Measurements from ENCODE around the gene SYNGR2.
A peak's percentile ranks its signal among the peaks of the same experiment; 100 is the strongest.
"Not testable (repeated sequence)": the region's sequence is repeated elsewhere in the genome, so short reads cannot be mapped to it uniquely, and the experiment has no call there.

Gene SYNGR2

DNA sequence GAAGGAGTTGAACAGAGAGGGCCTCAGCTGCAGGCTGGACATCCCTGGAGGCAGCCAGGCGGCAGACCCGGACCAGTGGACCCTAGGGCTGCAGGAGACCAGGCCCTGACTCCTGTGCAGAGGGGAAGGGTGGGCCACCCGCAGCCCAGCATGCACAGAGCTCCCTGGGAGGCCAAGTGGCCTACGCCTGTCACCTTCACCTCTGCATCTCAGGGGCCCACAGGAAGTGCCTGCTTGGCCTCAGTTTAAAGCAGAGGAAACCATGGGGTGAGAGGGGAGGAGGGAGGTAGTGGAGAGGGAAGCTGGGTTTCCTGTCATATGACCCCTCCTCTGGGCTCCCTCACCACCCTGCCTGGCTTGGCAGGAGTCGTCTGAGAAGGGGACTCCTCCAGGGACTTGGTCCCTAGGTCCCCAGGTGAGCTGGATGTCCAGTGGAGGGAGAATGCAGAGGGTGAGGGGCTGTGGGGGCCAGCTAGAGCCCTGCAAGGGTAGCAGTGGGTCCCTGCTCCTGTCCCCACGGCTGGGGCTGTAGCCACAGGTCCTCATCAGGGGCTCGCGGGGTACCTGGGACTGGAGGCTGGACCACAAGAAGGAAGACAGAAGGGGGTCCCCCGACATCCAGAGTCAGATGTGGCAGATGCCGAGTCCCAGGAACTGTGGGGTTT is 37.8 kb upstream of the SYNGR2 start, which contains the start of gene TMC8:
Gene TMC8, plus strand, starts transcription at position 335 of the 665 bp plus-strand sequence. CDS start 818 bp downstream, outside the sequence.
- DNase-seq, result no peak

DNA sequence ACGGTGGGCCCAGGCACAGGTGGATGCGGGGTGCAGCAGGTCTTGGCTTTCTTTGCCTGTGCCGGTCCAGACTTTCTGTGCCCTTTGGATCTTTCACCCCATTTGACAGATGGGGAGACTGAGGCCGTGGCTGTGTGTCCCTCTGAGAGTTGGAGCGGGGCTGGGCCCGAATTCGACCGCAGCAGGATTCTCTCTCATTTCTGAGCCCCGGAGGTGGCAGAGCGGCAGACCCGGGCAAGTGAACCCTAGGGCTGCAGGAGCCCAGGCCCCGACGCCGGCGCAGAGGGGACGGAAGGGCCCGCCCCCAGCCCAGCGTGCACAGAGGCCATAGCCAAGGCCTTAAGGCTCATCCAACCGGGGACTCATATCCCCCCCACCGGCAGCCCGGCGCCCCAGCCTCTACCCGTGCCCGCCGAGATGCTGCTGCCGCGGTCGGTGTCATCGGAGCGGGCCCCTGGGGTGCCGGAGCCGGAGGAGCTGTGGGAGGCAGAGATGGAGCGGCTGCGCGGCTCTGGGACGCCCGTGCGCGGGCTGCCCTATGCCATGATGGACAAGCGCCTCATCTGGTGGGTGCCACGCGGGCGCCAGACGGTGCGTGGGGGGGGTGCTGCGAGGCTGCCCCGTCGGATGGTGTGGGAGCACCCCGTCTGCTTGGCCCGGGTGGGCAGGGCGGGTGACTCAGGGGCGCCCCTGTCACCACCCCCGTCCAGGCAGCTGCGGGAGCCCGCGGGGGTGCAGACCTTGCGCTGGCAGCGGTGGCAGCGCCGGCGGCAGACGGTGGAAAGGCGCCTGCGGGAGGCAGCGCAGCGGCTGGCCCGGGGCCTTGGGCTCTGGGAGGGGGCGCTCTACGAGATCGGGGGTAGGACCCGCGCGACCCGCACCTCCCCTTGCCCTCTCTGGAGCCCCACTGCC is 37.0 kb upstream of the SYNGR2 start:
- DNase-seq, result no peak

DNA sequence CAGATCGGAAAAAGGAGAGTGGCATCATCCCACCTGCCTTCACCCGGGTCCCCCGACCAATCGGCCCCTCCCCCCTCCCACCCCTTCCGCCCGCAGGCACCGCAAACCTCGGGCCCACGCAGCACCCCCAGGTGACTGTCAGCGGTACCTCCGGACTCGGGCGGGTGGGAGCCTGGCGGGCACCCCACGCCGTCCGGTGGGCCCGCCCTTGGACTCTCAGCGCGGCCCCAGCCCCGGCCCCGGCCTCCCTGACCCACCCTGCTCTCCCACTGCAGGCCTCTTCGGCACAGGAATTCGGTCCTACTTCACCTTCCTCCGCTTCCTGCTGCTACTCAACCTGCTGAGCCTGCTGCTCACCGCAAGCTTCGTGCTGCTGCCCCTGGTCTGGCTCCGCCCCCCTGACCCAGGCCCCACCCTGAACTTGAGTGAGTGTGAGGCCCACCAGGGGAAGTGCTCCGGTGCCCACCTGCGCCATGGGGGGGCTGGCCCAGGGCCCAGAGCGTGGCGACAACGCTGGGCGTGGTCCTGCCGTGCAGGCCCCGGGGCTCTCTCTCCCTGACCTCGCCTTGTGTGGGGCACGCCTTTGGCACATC is 36.2 kb upstream of the SYNGR2 start:
- no peak for DNase-seq

DNA sequence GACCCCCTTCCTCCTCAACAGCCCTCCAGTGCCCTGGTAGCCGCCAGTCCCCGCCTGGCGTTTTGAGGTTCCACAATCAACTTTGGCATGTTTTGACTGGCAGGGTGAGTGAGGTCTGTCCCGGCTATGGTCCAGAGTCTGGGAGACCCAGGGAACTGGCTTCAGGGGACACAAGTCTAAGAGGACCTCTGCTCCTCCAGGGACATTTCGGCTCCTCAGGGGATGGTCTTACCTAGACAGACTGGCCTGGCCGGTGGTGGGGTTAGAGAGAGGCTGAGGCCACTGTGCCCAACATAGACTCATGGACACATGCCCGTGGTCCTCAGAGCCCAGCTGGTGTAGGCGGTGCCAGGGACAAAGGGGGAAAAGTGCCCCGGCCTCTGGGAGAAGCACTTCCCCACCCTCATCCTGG is 35.6 kb upstream of the SYNGR2 start:
- no peak for DNase-seq

DNA sequence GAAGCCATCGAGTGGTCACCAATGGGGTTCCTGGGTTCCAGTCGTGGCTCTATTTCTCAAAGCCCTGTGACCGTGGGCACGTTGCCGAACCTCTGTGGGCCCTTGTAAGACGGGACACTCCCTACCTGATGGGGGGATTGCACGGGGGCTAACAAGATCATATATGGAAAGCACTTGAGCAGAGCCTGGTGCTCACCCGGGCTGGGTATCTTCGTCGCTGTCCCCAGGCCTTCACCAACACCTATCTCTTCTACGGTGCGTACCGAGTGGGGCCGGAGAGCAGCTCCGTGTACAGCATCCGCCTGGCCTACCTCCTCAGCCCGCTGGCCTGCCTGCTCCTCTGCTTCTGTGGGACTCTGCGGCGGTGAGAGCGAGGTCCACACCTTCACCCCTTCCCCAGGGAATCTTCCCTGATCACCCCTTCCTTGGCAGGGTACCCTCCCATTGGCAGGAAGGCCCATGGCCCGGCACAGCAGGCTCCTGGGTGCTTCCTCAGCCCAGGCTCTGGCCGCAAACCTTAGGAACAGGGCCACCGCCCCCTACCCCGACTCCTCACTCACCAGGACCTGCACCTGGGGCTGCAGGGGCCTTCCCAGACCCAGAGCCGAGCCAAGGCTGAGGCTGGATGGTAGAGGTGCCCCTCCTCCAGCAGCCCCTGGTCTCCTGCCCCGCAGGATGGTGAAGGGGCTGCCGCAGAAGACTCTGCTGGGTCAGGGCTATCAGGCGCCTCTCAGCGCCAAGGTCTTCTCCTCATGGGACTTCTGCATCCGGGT is 35.0 kb upstream of the SYNGR2 start:
- DNase-seq, result no peak

DNA sequence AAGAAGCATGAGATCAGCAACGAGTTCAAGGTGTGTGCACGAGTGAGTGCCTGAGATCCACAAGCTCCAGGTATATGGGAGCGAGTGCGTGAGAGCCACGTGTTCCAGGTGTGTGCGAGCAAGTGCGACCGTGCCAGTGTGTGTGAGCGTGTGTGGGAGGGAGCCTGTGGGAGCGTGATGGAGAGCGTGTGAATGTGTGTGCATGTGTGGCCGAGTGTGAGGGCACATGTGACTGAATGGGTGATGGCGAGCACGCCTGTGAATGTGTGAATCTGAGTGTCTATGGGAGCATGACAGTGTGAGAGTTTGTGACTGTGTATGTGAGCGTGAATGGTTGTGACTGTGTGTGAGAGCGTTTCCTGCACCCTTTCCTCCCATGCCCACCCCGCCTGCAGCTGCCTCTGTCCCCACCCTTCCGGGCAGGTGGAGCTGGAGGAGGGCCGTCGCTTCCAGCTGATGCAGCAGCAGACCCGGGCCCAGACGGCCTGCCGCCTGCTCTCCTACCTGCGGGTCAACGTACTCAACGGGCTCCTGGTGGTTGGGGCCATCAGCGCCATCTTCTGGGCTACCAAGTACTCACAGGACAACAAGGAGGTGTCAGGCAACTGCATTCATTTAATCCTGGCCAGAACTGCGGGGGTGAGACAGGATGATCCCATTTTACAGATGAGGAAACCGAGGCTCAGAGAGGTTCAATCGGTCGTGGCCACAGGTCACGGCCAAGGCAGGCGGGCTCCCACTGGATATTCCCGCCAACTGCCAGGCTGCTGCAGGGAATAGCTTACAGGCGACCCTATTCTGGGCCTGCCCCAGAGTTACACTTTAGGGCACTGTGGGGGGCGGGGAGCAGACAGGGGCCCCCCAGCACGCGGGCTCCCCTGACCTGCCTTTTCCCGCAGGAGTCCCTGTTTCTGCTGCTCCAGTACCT is 34.1 kb upstream of the SYNGR2 start:
- DNase-seq, result no peak

DNA sequence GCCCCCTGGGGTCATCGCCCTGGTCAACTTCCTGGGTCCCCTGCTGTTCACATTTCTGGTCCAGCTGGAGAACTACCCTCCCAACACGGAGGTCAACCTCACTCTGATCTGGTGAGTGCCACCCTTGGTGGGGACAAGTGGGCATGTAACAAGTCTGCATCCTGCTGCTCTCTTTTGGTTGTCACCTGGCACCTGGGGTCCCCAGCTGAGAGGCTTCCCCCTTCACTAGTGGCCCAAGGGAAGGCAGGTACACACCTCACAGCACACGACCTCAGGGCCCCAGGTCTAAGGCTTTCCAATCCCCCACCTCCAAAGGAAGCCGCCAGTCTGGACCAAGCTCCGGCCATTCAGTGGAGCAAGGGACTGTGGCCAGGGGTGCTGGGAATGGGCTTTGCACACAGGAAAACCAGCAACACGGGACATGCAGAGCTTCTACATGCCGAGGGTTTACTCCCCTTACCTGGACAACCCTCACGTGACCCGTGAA is 33.4 kb upstream of the SYNGR2 start:
- no peak for DNase-seq

DNA sequence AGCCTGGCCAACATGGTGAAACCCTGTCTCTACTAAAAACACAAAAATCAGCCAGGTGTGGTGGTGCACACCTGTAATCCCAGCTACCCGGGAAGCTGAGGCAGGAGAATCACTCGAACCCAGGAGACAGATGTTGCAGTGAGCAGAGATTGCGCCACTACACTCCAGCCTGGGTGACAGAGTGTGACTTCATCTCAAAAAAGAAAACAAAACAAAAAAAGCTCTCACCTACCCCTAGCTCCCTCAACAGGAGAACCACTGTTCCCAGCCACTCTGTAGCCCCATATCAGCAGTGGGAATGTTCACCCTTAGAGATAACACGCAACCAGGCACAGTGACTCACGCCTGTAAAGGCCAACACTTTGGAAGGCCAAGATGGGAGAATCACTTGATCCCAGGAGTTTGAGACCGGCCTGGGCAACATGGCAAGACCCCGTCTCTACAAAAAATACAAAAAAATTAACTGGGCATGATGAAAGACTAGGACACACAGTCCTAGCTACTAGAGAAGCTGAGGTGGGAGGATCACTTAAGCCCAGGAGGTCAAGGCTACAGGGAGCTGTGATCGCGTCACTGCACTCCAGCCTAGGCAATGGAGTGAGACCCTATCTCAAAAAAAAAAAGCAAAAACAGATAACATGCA is 32.4 kb upstream of the SYNGR2 start:
- DNase-seq, result no peak

DNA sequence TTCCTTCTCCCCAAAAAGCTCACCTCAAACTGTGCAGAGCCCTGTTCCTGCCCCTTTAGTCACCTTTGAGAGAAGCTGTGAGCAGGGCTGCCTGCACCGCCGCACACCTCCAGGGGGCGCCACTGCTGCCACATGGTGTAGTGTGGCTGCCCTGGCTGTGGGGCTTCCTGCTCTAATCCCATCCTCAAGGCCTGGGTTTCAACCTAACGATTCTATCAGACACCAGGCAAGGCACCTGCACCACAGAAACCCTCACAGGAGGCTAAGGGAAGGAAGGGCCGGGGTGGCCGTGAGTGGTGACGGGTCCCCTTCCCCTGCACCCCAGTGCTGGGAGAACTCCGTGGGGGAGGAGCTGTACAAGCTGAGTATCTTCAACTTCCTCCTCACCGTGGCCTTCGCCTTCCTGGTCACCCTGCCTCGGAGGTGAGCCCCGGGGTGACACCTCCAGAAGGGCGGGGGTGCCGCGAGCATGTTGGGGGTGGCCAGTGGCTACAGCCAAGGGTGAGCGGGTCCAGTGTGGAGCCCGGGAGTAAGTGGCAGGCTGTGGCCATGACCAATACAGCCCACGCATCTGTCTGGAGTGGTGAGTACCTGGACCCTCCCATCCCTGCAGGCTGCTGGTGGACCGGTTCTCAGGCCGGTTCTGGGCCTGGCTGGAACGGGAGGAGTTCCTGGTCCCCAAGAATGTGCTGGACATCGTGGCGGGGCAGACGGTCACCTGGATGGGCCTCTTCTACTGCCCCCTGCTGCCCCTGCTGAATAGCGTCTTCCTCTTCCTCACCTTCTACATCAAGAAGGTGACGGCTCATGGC is 30.8 kb upstream of the SYNGR2 start:
- no peak for DNase-seq

DNA sequence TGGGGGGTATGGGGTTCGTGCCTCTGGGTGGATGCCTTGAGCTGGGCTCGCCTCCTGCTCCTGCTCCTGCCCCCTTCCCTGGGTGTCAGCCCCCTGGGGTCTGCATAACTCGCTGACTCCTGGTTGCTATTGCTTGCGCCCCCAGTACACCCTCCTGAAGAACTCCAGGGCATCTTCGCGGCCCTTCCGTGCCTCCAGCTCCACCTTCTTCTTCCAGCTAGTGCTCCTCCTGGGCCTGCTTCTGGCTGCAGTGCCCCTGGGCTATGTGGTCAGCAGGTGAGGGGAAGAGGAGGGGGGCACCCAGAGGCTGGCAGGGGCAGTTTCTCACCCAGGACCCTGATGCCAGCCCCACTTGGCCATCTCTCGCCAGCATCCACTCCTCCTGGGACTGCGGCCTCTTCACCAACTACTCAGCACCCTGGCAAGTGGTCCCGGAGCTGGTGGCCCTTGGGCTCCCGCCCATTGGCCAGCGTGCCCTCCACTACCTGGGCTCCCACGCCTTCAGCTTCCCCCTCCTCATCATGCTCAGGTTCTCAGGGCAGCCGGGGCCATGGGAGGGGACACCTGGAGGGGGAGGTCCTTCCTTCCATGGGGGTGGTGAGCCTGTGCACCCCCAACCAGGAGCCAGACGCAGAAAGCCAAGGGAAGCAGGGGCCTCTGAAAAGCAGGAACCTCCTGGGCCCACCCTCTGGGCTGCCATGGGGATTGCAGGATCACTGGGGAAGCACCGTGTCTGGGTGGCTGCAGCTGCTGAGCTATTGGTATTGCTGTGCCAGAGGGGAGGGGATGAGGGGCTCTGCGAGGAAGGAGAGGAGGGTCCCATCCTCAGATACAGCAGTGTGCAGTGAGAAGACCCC is 29.9 kb upstream of the SYNGR2 start:
- DNase-seq, result no peak

DNA sequence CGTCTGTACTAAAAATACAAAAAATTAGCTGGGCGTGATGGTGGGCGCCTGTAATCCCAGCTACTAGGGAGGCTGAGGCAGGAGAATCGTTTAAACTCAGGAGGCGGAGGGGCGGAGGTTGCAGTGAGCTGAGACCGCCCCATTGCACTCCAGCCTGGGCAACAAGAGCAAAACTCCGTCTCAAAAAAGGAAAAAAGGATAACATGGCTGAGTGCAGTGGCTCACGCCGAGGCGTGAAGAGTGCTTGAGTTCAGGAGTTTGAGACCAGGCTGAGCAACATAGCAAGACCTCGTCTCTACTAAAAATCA is 28.6 kb upstream of the SYNGR2 start:
- DNase-seq, result not testable (repeated sequence)

DNA sequence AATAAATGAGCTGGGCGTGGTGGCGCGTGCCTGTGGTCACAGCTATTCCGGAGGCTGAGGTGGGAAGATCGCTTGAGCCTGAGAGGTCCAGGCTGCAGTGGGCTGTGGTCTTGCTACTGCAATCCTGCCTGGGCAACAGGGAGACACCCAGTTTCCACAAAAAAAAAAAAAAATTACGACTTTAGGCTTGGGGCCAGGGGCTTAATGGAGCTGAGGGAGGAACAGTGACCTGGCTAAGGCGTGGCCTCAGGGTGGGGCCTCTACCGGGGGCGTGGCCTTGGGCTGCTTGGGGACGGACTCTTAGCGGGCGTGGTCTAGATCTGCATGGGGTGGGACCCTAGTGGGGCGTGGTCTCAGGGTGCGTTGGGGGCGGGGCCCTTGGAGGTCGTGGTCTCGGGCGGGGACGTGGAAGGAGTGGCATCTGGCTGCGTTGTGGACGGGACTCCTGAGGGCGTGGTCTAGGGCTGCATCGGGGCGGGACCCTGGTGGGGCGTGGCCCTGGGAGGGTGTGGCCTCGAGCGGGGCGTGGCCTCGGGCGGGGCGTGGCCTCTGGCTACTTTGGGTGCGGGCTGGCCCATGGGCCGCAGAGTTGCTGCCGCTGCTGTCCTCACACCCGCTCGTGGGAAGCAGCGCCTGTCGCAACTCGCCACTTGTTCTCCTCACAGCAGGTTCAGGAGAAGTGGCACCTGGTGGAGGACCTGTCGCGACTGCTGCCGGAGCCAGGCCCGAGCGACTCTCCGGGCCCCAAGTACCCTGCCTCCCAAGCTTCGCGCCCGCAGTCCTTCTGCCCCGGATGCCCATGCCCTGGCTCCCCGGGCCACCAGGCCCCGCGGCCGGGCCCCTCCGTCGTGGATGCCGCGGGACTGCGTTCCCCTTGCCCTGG is 28.0 kb upstream of the SYNGR2 start:
- DNase-seq, result peak; percentile 87

DNA sequence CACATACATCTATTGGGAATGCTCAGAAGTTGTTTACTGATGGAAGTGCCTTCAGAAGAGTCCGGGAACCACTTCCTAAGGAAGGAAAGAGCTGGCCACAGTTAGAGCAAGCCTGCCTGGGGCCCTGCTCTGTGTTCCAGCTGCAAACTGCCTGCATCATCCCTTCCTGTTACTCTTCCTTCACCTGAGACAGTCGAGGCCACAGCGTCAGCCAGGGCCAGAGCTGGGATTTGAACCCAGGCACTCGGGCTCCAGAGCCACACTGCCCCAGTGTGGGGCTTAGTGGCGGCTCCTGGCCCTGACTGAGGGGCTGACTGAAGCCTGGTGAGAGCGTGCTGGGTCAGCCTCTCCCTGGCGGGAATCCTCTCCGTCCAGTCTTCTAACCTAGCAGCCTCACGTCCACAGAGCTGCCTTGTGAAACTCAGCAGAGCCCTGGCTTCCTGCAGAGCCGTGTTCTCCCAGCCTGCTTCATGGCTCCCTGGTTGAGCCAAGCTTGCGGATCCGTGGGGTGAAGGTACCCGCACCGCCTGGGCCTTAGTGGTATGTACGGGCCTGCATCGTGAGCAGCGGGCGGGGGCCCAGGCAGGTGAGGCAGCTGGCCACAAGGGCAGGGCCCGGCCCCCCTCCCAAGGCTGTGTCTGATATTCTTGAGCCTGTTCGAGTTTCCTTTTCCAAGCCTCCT is 26.8 kb upstream of the SYNGR2 start:
- no peak for DNase-seq

DNA sequence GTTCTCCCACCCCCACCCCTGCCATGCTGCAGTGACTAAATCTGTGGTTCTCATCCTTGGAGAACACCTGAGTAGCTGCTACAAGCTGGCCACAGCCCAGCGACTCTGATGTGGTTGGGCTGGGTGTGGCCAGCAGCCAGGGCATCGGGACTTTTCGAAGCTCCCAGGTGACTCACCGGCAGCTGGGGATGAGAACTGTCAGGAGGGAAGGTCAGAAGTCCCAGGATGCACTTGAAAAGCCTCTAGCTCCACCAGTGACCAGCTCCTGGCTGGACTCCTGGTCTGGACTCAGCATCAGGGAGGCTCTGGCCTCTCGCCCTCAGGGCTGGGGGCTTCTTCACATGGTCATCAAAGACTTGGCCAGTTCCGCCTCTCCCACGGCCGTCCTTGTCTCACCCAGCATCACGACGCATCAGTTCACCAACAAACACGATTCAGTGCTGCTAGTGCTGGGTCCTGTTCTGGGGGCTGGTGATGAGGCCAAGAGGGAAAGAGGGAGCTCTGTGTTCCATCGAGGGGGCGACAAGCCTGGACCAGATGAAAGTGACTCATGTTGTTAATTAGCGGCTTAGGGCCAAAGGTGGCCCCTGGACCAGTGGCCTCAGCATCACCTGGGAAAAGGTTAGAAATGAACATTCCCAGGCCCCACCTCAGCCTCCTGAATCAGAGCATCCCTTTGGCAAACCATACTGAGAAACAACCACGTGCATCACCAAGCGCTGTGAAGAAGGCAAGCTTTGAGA is 26.1 kb upstream of the SYNGR2 start:
- DNase-seq, result peak; percentile 71

DNA sequence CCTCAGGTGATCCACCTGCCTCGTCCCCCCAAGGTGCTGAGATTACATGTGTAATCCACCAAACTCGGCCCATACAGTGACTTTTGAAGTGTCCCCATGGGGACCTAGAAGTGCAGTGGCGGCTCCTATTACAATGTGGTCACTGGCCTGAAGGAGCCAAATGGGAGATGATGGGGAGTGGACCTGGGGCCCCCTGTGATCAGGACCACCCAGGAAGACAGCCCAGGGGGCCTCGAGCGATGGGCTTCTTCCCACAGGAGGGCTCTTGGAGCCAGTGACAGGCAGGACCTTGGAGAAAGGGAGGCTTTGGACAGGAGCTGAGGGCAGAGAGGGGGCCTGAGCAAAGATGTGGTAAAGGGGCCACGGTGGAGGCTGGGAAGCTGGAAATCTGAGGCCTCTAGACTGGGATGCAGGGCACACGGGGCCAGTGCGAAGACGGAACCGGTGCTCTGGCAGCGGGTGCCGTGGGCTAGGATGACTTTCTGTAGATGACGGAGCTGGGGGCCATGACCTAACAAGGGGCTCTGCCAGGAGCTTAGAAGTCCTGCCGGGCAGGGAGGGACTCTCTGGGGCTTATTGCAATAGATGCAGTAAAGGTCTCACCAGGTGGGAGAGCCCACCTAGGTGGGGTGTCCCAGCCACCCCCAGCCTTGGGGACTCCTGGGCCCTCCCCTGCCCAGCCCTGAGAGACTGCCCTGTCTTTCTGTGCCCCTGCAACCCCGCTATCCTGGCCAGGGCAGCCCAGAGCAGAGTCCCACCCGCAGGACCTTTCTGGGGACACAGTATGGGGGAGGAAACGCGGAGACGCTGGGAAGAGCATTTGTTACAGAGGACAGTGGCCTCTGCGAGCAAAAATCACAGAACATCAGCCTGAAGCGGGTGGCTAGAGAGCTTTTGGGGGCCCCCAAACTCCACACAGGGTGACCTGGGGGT is 24.9 kb upstream of the SYNGR2 start:
- DNase-seq, result no peak

All from NCI-H226 (cell line).